OCI-LY1 (cell line): ENCODE measurements around the gene TARS1.

ENCODE experiments used
- EZH2 ChIP-seq: fragments of 200-600 bp; sonication (generic), shearing (Covaris generic); IDR thresholded peaks from 2 replicates; pipeline ENCODE4 v1.8.0; 2017; ENCODE audit warnings: borderline replicate concordance, mixed run types, mild to moderate bottlenecking, antibody characterized with exemption, low read length, moderate library complexity, mixed read lengths
- TF ChIP-seq, protein P1 (sequence below): fragments of 200-600 bp; sonication (generic), shearing (Covaris generic); IDR thresholded peaks from 2 replicates; pipeline ENCODE4 v1.5.1; 2017; ENCODE audit warnings: mild to moderate bottlenecking, antibody characterized with exemption, low read length, moderate library complexity, mixed read lengths

DNA sequence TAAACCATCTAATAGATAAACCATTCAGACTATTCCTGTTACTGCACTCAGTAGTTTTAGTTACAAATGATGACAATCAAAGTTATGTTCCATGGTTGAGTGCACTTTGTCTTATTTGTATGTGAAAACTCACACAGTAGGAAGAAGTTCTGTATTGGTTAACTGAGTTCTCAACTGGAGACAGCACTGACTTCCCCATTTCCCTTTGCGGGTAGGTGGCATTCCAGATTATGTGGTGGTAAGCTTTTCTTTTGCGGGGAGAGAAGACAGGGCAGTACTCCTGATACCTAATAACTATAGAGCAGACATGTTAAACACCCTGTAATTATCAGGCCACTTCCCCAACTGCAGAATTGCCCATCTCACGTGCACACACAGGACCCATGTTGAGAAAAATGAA, 24.4 kb downstream of the TARS1 start:
- TF ChIP-seq, protein P1, sequence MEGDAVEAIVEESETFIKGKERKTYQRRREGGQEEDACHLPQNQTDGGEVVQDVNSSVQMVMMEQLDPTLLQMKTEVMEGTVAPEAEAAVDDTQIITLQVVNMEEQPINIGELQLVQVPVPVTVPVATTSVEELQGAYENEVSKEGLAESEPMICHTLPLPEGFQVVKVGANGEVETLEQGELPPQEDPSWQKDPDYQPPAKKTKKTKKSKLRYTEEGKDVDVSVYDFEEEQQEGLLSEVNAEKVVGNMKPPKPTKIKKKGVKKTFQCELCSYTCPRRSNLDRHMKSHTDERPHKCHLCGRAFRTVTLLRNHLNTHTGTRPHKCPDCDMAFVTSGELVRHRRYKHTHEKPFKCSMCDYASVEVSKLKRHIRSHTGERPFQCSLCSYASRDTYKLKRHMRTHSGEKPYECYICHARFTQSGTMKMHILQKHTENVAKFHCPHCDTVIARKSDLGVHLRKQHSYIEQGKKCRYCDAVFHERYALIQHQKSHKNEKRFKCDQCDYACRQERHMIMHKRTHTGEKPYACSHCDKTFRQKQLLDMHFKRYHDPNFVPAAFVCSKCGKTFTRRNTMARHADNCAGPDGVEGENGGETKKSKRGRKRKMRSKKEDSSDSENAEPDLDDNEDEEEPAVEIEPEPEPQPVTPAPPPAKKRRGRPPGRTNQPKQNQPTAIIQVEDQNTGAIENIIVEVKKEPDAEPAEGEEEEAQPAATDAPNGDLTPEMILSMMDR, result no peak
- TF ChIP-seq EZH2, result no peak
